Right atrium auricular region (tissue), 2 donors: ENCODE measurements around the gene FANCI. TPM values are rescaled to one million over a fixed set of nuclear protein-coding genes. Genes with fewer than 3 reads are reported as not detected.

Source experiments
- DNase-seq: peaks from one replicate; pipeline ENCODE4 v3.0.0-alpha.2; 2019; ENCODE audit warnings: low spot score
- H3K27ac ChIP-seq, 2 donors: fragments of 200-600 bp; sonication (generic); 1 replicate in 1 of 2; 2 replicates in 1 of 2; pipeline ENCODE4 v1.5.1; 2016 to 2019
- H3K27me3 ChIP-seq, 2 donors: fragments of 200-600 bp; sonication (generic); one replicate each; pipeline versions ENCODE4 v1.5.1 to v1.6.0; 2017 to 2019
- H3K36me3 ChIP-seq: fragments of 200-600 bp; sonication (generic); one replicate; pipeline ENCODE4 v1.5.1; 2016
- H3K4me1 ChIP-seq, 2 donors: fragments of 200-600 bp; sonication (generic); one replicate each; pipeline versions ENCODE4 v1.5.1 to v1.6.0; 2017 to 2019
- H3K4me3 ChIP-seq, 2 donors: fragments of 200-600 bp; sonication (generic); 1 replicate in 1 of 2; 2 replicates in 1 of 2; pipeline ENCODE4 v1.5.1; 2017 to 2019; ENCODE audit warnings: mild to moderate bottlenecking in 1 of 2, moderate library complexity in 1 of 2
- H3K9me3 ChIP-seq, 2 donors: fragments of 200-600 bp; sonication (generic); one replicate each; pipeline ENCODE4 v1.5.1; 2019
- microRNA-seq, 2 donors: library from miRNA; unstranded; fragments of <30 nt; microRNA quantifications; one replicate each; pipeline ENCODE4, GENCODE V29; 2016 to 2017; ENCODE audit warnings: borderline number of aligned reads in 2 of 2, borderline replicate concordance in 1 of 2
- total RNA-seq, 2 donors: library from RNA; depleted of rRNA; stranded (reverse); fragments of >200 nt; gene quantifications; one replicate each; pipeline ENCODE4 v1.1.0, GENCODE V29; 2016
- TF ChIP-seq, protein P1 (sequence below), 2 donors: fragments of 200-600 bp; sonication (generic); IDR thresholded peaks; one replicate each; pipeline ENCODE4 v1.5.1; 2019; ENCODE audit warnings: antibody characterized with exemption in 2 of 2

Gene FANCI
- total RNA-seq, 2 donors from 2014 or later, result 0.79 to 1.6 TPM

DNA sequence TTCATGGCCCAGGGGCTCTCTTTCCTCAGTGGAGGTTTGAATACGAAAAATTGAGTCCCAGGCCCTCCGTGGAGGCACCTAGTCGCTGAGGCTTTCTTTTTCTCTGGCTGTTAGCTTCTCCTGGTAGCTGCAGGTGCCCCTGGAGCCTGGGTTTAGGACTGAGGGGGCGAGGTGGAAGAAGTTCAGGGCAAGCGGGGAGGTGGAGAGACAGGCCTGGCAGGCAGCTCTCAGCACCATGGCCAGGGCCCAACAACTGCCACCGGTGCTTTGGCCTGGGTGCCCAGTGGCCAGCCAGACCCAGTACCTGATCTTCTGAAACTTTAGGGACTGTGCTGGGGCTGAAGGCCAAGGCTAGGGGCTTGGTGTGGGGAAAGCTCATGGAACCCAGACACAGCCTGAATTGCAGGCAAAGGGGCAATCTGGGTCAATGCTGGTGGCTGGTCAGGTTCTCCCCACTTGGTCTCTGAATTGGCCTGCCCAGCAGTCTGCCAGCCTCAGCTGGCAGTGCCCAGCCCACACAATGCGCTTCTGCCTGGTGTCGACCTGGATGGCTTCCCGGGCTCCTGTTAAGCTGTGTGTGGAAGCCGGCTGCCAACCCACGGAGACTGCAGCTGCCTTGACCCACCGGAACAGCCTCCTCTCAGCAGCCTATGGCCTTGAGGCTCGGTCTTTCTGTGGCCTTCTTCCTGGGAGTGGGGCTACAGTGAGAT, 121.1 kb downstream of the FANCI start:
- no peak overlapping the region for H3K27ac ChIP-seq
- peaks cover 52 to 76% of the 10 kb centered on the region in 2 donors for H3K27me3 ChIP-seq
- H3K4me1 ChIP-seq, result peaks cover 0 to 25% of the 10 kb centered on the region in 2 donors
- TF ChIP-seq, protein P1, sequence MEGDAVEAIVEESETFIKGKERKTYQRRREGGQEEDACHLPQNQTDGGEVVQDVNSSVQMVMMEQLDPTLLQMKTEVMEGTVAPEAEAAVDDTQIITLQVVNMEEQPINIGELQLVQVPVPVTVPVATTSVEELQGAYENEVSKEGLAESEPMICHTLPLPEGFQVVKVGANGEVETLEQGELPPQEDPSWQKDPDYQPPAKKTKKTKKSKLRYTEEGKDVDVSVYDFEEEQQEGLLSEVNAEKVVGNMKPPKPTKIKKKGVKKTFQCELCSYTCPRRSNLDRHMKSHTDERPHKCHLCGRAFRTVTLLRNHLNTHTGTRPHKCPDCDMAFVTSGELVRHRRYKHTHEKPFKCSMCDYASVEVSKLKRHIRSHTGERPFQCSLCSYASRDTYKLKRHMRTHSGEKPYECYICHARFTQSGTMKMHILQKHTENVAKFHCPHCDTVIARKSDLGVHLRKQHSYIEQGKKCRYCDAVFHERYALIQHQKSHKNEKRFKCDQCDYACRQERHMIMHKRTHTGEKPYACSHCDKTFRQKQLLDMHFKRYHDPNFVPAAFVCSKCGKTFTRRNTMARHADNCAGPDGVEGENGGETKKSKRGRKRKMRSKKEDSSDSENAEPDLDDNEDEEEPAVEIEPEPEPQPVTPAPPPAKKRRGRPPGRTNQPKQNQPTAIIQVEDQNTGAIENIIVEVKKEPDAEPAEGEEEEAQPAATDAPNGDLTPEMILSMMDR (IDR thresholded peaks at IDR 0.05), result no peak
- H3K36me3 ChIP-seq, result no peaks in the 10 kb centered on the region
- DNase-seq, result no peak
- H3K4me3 ChIP-seq, result no peak overlapping the region
- H3K9me3 ChIP-seq, result no peaks in the 10 kb centered on the region

DNA sequence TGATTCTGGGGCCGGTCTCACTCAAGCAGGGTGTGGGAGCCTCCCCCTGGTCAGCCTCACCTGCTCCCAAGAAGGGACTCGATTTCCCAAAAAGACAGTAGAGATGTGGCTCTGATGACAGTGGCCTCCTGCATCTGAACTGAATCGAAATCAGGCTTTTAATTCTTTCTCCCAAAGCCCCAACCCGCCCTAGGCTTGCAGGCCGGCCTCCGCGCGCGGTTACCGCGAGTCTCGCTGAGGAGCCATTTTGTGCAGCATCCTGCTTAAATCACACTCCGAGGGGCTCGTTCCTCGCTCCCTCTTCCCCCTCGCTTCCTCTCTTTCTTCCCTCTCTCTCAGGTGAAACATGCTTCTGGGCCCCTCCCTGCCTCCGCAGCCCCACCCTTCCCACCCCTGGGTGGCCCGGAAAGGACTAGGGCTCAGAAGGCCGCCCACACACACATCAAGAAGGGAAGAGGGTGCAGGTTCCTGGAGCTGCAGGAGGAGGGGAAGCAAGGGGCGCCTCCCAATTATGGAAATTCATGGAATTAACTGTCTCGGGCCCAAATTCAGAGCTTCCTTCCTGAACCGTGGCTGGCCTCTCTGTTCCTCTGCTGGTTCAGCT, 121.8 kb downstream of the FANCI start:
- no peaks in the 10 kb centered on the region for H3K36me3 ChIP-seq
- H3K4me1 ChIP-seq, result peaks cover 0 to 26% of the 10 kb centered on the region in 2 donors
- DNase-seq, result no peak
- TF ChIP-seq, protein P1 (IDR thresholded peaks at IDR 0.05), result no peak
- peaks cover 56 to 76% of the 10 kb centered on the region in 2 donors for H3K27me3 ChIP-seq
- H3K27ac ChIP-seq, result no peak overlapping the region
- H3K4me3 ChIP-seq, result no peak overlapping the region
- no peaks in the 10 kb centered on the region for H3K9me3 ChIP-seq

Small RNAs within 50 kb of the gene (microRNA-seq; reads per million reads assigned to microRNA genes)
- 0 reads per million in 2 donors for gene MIR6766

Other genes with a start within 250 kb of the FANCI start
- gene ABHD2, start 155.5 kb upstream of the FANCI start, total RNA-seq, result 100 to 1,000 TPM; 115 to 118 TPM
- gene RLBP1, start 22.4 kb upstream of the FANCI start, total RNA-seq, result not detected
- gene POLG, start 90.8 kb downstream of the FANCI start, total RNA-seq, result 10 to 100 TPM; 36.0 to 37.9 TPM